Testis (tissue), 3 donors: ENCODE data around the gene M6PR. TPM values are rescaled to one million over a fixed set of nuclear protein-coding genes. Genes with fewer than 3 reads are reported as not detected.

Experiments used
- DNase-seq: peaks from one replicate; pipeline ENCODE4 v3.0.0-alpha.2; 2019
- H3K27ac ChIP-seq, 2 donors: fragments of 200-600 bp; sonication (generic); one replicate each; pipeline ENCODE4 v1.5.1; 2019
- H3K27me3 ChIP-seq: fragments of 200-600 bp; sonication (generic); one replicate; pipeline ENCODE4 v1.5.1; 2019
- H3K36me3 ChIP-seq: fragments of 200-600 bp; sonication (generic); one replicate; pipeline ENCODE4 v1.5.1; 2017; ENCODE audit warnings: low read depth; ENCODE audit errors: missing control alignments
- H3K4me1 ChIP-seq: fragments of 200-600 bp; sonication (generic); one replicate; pipeline ENCODE4 v1.5.1; 2019
- H3K4me3 ChIP-seq, 2 donors: fragments of 200-600 bp; sonication (generic); one replicate each; pipeline ENCODE4 v1.5.1; 2017 to 2019
- H3K9me3 ChIP-seq: fragments of 200-600 bp; sonication (generic); one replicate; pipeline ENCODE4 v1.5.1; 2017
- POLR2A ChIP-seq: fragments of 450-650 bp; IDR thresholded peaks from one replicate; pipeline ENCODE4 v1.6.1; 2017; ENCODE audit warnings: antibody characterized with exemption, mild to moderate bottlenecking, moderate library complexity
- WGBS, 2 donors: methylation state at CpG; one replicate each; pipeline ENCODE4 v1.1.5; 2018; 5-methylcytosine and 5-hydroxymethylcytosine counted together
- intact Hi-C: fragments of 100-400 bp; cut with DNase I; formaldehyde crosslinking; loops from one replicate; pipeline ENCODE4 v1.15.1; 2023; ENCODE audit warnings: low total_unique reads
- polyA plus RNA-seq: library from polyadenylated mRNA; stranded (reverse); fragments of 350-450 nt; fragmentation: Illumina TruSeq; extraction: RNeasy Lipid Tissue Mini Kit (QIAGEN cat#74804); gene quantifications from one replicate; pipeline ENCODE4 v1.2.3, GENCODE V29; 2014; ENCODE audit warnings: low read depth, low replicate concordance; ENCODE audit not compliant: insufficient read depth
- total RNA-seq, 2 donors: library from RNA; depleted of rRNA; stranded (reverse); fragments of >200 nt; gene quantifications; one replicate each; pipeline ENCODE4 v1.2.3, GENCODE V29; 2016
- TF ChIP-seq, protein P1 (sequence below), 3 experiments: fragments of 450-650 bp in 2 of 3; fragments of 200-600 bp in 1 of 3; sonication (generic) in 1 of 3; IDR thresholded peaks; one replicate each; pipeline ENCODE4 v1.5.1; 2016 to 2019; ENCODE audit warnings: antibody characterized with exemption in 3 of 3, mild to moderate bottlenecking in 2 of 3, moderate library complexity in 1 of 3

M6PR gene
- total and polyA plus RNA-seq, 3 donors from 2014 or later, result 127 to 172 (median 166) TPM

GRCh38 chr12:8991371-8992345 lies 42.2 kb upstream of the M6PR start:
- WGBS, 2 donors, result 69 to 71% methylated on average over 6 of the region's 6 CpGs
- Histone ChIP-seq H3K4me1 (no peaks in the 10 kb centered on the region), H3K9me3 (no peaks in the 10 kb centered on the region), H3K27me3 (no peaks in the 10 kb centered on the region), H3K4me3 (no peak overlapping the region), H3K36me3 (no peaks in the 10 kb centered on the region), H3K27ac (no peak overlapping the region)
- intact Hi-C loops, result no loop called here
- DNase-seq, result no peak
- no peak for TF ChIP-seq POLR2A
- TF ChIP-seq, protein P1, sequence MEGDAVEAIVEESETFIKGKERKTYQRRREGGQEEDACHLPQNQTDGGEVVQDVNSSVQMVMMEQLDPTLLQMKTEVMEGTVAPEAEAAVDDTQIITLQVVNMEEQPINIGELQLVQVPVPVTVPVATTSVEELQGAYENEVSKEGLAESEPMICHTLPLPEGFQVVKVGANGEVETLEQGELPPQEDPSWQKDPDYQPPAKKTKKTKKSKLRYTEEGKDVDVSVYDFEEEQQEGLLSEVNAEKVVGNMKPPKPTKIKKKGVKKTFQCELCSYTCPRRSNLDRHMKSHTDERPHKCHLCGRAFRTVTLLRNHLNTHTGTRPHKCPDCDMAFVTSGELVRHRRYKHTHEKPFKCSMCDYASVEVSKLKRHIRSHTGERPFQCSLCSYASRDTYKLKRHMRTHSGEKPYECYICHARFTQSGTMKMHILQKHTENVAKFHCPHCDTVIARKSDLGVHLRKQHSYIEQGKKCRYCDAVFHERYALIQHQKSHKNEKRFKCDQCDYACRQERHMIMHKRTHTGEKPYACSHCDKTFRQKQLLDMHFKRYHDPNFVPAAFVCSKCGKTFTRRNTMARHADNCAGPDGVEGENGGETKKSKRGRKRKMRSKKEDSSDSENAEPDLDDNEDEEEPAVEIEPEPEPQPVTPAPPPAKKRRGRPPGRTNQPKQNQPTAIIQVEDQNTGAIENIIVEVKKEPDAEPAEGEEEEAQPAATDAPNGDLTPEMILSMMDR (IDR thresholded peaks at IDR 0.05), result no peak

- Histone ChIP-seq H3K4me3 (no peak within 1 kb of the TSS), H3K27me3 (no peaks in the 10 kb centered on the region), H3K4me1 (no peaks in the 10 kb centered on the region), H3K27ac (no peak within 1 kb of the TSS), H3K9me3 (no peaks in the 10 kb centered on the region), H3K36me3 (no peaks in the 10 kb centered on the region)
- TF ChIP-seq, protein P1 (IDR thresholded peaks at IDR 0.05), result no peak
- no peak for TF ChIP-seq POLR2A
- no peak for DNase-seq
- intact Hi-C loops, result no loop called here
- 78 to 88% methylated on average over 2 of the region's 2 CpGs for WGBS, 2 donors
Measured at GRCh38 chr12:8989413-8989812, 40.0 kb upstream of the M6PR start, which contains the start of gene KLRG1. TSS of gene KLRG1 (plus strand) at chr12:8989546. CDS start at chr12:8989636, 90 bp downstream.

GRCh38 chr12:8987685-8988084 lies 38.2 kb upstream of the M6PR start:
- H3K4me3 ChIP-seq, result no peak overlapping the region
- H3K9me3 ChIP-seq, result no peaks in the 10 kb centered on the region
- no peak for TF ChIP-seq POLR2A
- TF ChIP-seq, protein P1 (IDR thresholded peaks at IDR 0.05), result no peak
- no peaks in the 10 kb centered on the region for H3K36me3 ChIP-seq
- WGBS, 2 donors, result 84 to 91% methylated on average over 1 of the region's 1 CpG
- H3K27ac ChIP-seq, result no peak overlapping the region
- intact Hi-C loops, result no loop called here
- no peaks in the 10 kb centered on the region for H3K27me3 ChIP-seq
- DNase-seq, result no peak
- H3K4me1 ChIP-seq, result no peaks in the 10 kb centered on the region

GRCh38 chr12:8987163-8987562 lies 37.7 kb upstream of the M6PR start:
- H3K27ac ChIP-seq, result no peak overlapping the region
- no peaks in the 10 kb centered on the region for H3K9me3 ChIP-seq
- TF ChIP-seq POLR2A, result no peak
- TF ChIP-seq, protein P1 (IDR thresholded peaks at IDR 0.05), result no peak
- no peak overlapping the region for H3K4me3 ChIP-seq
- no peaks in the 10 kb centered on the region for H3K27me3 ChIP-seq
- intact Hi-C loops, result no loop called here
- H3K36me3 ChIP-seq, result no peaks in the 10 kb centered on the region
- no peak for DNase-seq
- H3K4me1 ChIP-seq, result no peaks in the 10 kb centered on the region
